ENCODE results near the gene RBP7.

The RBP7 gene

DNA sequence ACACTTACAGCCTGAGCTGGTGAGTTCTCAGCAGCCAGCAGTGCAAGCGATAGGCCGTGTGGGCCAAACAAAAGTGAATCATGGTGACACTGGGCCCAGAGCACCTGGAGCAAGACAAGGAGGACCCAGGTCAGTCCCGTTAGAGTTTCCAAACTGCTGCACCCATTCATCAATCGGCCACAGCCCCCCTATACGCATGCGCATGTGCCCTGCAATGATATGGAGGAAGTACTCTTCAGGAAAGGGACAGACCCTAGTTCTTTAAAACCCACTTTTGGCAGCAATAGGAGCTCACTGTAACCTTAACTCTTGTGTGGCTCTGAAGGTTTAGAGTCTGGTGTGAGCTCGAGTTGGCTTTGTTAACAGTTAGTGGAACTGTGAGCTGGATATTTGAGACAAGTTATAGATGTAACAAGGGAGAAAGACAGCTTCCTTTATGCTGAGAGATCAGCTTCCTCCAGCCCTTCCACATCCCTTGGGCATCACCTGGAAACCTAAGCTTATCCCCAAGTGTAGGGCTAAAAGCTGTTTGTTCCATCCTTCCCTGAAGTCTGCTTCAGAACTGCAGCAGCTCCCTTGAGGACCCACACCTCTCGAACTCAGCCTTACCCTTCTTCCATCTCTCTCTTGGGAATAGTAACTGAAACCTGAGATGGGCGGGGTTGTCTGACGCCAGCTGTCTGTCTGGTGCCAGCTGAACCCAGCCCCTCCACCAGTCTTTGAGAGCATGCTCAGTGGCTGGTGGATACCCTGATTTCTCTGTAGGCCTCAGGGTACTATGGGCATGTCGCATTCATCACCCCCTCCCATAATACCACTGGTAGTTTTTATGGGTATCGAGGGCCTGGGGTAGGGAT lies 36.1 kb upstream of the RBP7 start:
- H3K9me2 ChIP-seq (replicated peaks; ENCODE audit: insufficient read depth, low read length): no peaks in the 10 kb centered on the region
- H3K36me3 ChIP-seq (replicated peaks; ENCODE audit: insufficient read depth, low read length): no peaks in the 10 kb centered on the region
- DNase-seq: peak; percentile 51
- peaks cover 10% of the 10 kb centered on the region for H3K4me1 ChIP-seq (ENCODE audit: low read length)
- H2AFZ ChIP-seq (ENCODE audit: low read length): peak overlapping the region; percentile 20
- no peak overlapping the region for H3K9ac ChIP-seq (ENCODE audit: low read length)
- TF ChIP-seq EZH2 (optimal IDR thresholded peaks at IDR 0.05; ENCODE audit: low read depth, low read length): no peak
- TF ChIP-seq, protein P1, sequence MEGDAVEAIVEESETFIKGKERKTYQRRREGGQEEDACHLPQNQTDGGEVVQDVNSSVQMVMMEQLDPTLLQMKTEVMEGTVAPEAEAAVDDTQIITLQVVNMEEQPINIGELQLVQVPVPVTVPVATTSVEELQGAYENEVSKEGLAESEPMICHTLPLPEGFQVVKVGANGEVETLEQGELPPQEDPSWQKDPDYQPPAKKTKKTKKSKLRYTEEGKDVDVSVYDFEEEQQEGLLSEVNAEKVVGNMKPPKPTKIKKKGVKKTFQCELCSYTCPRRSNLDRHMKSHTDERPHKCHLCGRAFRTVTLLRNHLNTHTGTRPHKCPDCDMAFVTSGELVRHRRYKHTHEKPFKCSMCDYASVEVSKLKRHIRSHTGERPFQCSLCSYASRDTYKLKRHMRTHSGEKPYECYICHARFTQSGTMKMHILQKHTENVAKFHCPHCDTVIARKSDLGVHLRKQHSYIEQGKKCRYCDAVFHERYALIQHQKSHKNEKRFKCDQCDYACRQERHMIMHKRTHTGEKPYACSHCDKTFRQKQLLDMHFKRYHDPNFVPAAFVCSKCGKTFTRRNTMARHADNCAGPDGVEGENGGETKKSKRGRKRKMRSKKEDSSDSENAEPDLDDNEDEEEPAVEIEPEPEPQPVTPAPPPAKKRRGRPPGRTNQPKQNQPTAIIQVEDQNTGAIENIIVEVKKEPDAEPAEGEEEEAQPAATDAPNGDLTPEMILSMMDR (IDR thresholded peaks at IDR 0.05; ENCODE audit: low read length): no peak
- TF ChIP-seq EZH2phosphoT487 (IDR thresholded peaks at IDR 0.05; ENCODE audit: low read length): no peak
- H3K4me3 ChIP-seq (ENCODE audit: low read length): no peak overlapping the region; the same call in 1 of the 2 replicates
- no peaks in the 10 kb centered on the region for H3K9me3 ChIP-seq (replicated peaks; ENCODE audit: insufficient read depth, low read length)
- H3K27ac ChIP-seq (ENCODE audit: low read length): peak overlapping the region; percentile 24; the same call in 1 of the 2 replicates
- H3K27me3 ChIP-seq (replicated peaks; ENCODE audit: insufficient read depth, low read length): no peaks in the 10 kb centered on the region
- no peaks in the 10 kb centered on the region for H3F3A ChIP-seq (ENCODE audit: insufficient read depth, low read length)
- no peaks in the 10 kb centered on the region for H3K79me2 ChIP-seq (ENCODE audit: low read length)
- peak overlapping the region; percentile 34 for H3K4me2 ChIP-seq (ENCODE audit: low read depth, low read length)
- H4K20me1 ChIP-seq (ENCODE audit: insufficient read depth, low read length): no peaks in the 10 kb centered on the region

DNA sequence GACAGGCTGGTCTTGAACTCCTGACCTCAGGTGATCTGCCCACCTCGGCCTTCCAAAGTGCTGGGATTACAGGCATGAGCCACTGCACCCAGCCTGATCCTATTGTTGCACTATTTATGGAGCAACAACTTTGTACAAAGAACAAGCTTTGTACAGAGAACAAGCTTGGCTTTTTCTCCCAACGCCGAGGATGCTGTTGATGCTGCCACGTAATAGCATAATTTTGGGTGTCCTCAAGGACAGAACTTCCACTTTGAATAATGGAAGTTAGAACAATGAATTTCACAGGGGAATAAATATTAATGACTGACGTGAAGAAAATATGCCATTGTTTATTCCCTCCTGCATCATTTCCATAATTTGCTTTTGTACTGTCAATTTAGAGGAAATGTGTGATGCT lies 12.8 kb upstream of the RBP7 start:
- Histone ChIP-seq H3K4me3 (ENCODE audit: low read length) (no peak overlapping the region), H2AFZ (ENCODE audit: low read length) (no peak overlapping the region), H3K4me1 (ENCODE audit: low read length) (no peaks in the 10 kb centered on the region), H3K4me2 (ENCODE audit: low read depth, low read length) (no peak overlapping the region), H3K9me2 (replicated peaks; ENCODE audit: insufficient read depth, low read length) (no peaks in the 10 kb centered on the region), H3K27me3 (replicated peaks; ENCODE audit: insufficient read depth, low read length) (no peaks in the 10 kb centered on the region), H4K20me1 (ENCODE audit: insufficient read depth, low read length) (no peaks in the 10 kb centered on the region), H3K27ac (ENCODE audit: low read length) (no peak overlapping the region), H3K36me3 (replicated peaks; ENCODE audit: insufficient read depth, low read length) (no peaks in the 10 kb centered on the region), H3F3A (ENCODE audit: insufficient read depth, low read length) (no peaks in the 10 kb centered on the region), H3K9me3 (replicated peaks; ENCODE audit: insufficient read depth, low read length) (no peaks in the 10 kb centered on the region), H3K79me2 (ENCODE audit: low read length) (no peaks in the 10 kb centered on the region), H3K9ac (ENCODE audit: low read length) (no peak overlapping the region)
- TF ChIP-seq, protein P1 (IDR thresholded peaks at IDR 0.05; ENCODE audit: low read length): no peak
- no peak for DNase-seq

DNA sequence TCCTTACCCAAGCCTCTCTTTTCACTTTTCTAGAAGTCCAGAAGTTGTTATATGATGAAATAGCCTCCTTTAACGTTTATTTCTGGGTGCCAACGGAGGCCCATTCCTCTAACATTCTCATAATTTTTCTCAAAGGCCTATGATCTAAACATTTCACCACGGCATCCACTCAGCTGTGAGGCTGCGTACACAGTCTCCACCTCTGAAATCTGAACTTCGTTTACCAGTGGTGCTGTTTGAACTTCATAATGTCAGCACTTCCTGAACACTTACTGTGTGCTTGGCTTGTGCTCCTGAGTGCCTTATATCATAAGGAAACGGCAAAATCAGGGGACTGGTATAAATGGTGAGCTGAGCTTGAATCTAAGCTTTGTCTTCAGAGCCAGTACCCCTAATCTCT lies 12.0 kb upstream of the RBP7 start:
- Histone ChIP-seq H3K36me3 (replicated peaks; ENCODE audit: insufficient read depth, low read length) (no peaks in the 10 kb centered on the region), H3K4me2 (ENCODE audit: low read depth, low read length) (no peak overlapping the region), H3K4me1 (ENCODE audit: low read length) (peaks cover 7% of the 10 kb centered on the region), H3F3A (ENCODE audit: insufficient read depth, low read length) (no peaks in the 10 kb centered on the region), H3K27ac (ENCODE audit: low read length) (no peak overlapping the region), H4K20me1 (ENCODE audit: insufficient read depth, low read length) (no peaks in the 10 kb centered on the region), H3K9ac (ENCODE audit: low read length) (no peak overlapping the region), H3K4me3 (ENCODE audit: low read length) (no peak overlapping the region), H3K79me2 (ENCODE audit: low read length) (no peaks in the 10 kb centered on the region), H3K9me3 (replicated peaks; ENCODE audit: insufficient read depth, low read length) (no peaks in the 10 kb centered on the region), H3K27me3 (replicated peaks; ENCODE audit: insufficient read depth, low read length) (no peaks in the 10 kb centered on the region), H2AFZ (ENCODE audit: low read length) (no peak overlapping the region), H3K9me2 (replicated peaks; ENCODE audit: insufficient read depth, low read length) (no peaks in the 10 kb centered on the region)
- no peak for TF ChIP-seq EZH2 (optimal IDR thresholded peaks at IDR 0.05; ENCODE audit: low read depth, low read length)
- no peak for TF ChIP-seq EZH2phosphoT487 (IDR thresholded peaks at IDR 0.05; ENCODE audit: low read length)
- TF ChIP-seq, protein P1 (IDR thresholded peaks at IDR 0.05; ENCODE audit: low read length): no peak
- no peak for DNase-seq
